COLO829 (cell line): ENCODE measurements around the gene LAMA4.
A peak's percentile ranks its signal among the peaks of the same experiment; 100 is the strongest.
"Not testable (repeated sequence)": the region's sequence is repeated elsewhere in the genome, so short reads cannot be mapped to it uniquely, and the experiment has no call there.

ENCODE experiments used
- DNase-seq: peaks from one replicate; pipeline ENCODE4 v3.0.0; 2012; ENCODE audit warnings: low spot score

Gene LAMA4

GRCh38 chr6:112215488-112216284 lies 38.7 kb downstream of the LAMA4 start:
- DNase-seq = no peak

DNA sequence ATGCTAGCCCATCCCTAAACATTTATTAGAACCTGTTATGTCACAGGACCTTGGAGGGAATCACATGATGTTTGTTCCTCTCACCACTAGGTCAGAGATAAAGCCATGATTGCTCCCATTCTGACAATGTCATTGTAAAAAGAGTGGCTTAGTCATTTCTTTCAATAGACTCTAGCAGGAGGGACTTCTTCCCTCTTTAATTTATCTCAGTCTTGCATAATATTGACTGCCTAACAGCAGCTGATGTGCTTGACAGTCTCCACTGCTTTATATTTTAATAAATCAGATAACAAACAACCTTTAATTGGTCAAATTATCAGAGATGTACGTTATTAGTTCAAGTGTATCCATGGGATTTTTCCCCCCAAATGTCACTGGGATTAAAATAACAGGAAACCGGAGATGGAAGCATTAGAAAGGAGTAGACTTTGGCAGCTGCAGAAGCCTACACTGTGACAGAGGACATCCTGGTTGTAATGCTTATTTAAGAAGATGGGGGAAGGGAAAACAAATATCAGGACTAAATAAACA lies 39.6 kb downstream of the LAMA4 start:
- no peak for DNase-seq

DNA sequence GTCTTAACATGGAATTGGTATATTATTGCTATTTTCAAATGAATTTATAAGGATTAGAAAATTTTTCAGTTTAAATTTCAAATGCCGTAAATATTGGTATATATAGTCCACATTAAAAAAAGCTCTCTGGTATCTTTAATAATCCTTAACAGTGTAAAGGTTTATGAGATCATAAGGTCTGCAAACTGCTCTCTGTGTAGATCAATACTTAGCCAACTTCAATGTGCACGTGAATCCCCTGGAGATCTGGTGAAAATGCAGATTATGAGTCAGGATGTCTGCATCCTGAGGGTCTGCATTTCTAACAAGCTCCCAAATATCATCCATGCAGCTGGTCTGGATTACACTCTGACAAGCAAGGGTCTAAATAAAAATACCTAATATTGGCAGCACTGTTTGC lies 43.5 kb downstream of the LAMA4 start:
- no peak for DNase-seq

- no peak for DNase-seq
Measured at GRCh38 chr6:112209131-112209530, 45.2 kb downstream of the LAMA4 start.

DNA sequence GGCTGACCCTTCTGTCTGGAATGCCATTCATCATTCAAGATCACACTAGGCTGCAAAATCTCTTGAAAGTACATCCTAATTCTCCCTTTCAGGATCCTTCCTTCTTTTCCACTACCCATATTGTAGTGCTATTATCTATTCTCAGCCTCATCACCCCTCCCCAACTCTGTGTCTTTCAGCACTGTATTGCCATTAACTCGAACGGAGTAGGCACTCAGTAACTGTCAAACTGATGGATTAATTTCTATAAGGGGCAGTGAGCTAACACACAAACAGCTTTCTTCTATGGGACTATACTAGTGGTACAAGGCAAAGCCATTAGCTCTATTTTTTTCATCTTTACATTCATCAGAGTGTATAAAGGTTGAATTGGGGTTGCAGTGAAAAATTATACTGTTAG lies 46.6 kb downstream of the LAMA4 start:
- no peak for DNase-seq

- no peak for DNase-seq
Measured at GRCh38 chr6:112207131-112207530, 47.2 kb downstream of the LAMA4 start.

- DNase-seq = no peak
Measured at GRCh38 chr6:112206110-112206458, 48.3 kb downstream of the LAMA4 start.

- no peak for DNase-seq
Measured at GRCh38 chr6:112205427-112206109, 48.8 kb downstream of the LAMA4 start.

DNA sequence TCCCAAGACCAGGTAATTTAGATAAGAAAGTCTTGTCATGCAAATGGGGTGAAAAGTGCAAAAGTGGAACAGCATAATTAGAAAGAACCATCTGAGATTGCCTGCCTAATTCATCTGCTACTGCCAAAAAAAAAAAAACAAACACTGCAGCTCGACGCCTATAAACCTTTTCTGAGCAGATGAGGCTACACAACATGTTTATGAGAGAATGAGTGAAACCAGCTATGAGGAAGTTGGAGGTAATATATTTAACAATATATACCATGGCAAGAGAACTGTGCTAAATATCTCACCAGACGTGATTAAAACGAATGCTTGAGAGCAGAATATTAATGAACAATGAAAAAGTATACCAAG lies 50.0 kb downstream of the LAMA4 start:
- DNase-seq = no peak

GRCh38 chr6:112203577-112204349 lies 50.6 kb downstream of the LAMA4 start:
- DNase-seq = no peak

GRCh38 chr6:112202639-112203341 lies 51.6 kb downstream of the LAMA4 start:
- no peak for DNase-seq

DNA sequence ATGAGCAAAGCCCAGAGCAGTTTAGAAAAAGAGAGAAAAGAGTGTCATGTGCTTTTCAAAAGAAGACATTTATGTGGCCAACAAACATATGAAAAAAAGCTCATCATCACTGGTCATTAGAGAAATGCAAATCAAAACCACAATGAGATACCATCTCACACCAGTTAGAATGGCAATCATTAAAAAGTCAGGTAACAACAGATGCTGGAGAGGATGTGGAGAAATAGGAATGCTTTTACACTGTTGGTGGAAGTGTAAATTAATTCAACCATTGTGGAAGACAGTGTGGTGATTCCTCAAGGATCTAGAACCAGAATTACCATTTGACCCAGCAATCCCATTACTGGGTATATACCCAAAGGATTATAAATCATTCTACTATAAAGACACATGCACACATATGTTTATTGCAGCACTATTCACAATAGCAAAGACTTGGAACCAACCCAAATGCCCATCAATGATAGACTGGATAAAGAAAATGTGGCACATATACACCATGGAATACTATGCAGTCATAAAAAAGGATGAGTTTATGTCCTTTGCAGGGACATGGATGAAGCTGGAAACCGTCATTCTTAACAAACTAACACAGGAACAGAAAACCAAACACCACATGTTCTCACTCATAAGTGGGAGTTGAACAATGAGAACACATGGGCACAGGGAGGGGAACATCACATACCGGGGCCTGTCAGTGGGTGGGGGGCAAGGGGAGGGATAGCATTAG lies 54.0 kb downstream of the LAMA4 start:
- DNase-seq = not testable (repeated sequence)

GRCh38 chr6:112199001-112199403 lies 55.4 kb downstream of the LAMA4 start:
- DNase-seq = no peak

DNA sequence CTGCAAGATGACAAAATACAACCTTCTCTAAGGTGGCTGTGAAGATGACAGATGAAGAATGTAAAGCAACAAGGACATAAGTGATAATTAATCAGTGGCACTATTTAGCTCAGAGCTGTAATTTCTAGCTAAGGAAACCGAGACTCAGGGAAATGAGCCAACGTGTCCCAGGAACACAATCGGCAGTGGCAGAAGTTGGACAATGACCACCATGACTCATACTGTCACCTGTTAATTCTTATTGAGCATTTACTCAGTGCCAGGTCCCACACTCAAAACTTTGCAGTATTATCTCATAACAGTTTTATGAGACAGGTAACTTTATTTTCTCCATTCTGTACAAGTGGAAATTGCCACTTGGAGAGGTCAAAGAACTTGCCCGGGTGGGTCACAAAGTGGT lies 55.8 kb downstream of the LAMA4 start:
- DNase-seq = no peak

- DNase-seq = no peak
Measured at GRCh38 chr6:112197636-112198035, 56.7 kb downstream of the LAMA4 start.

DNA sequence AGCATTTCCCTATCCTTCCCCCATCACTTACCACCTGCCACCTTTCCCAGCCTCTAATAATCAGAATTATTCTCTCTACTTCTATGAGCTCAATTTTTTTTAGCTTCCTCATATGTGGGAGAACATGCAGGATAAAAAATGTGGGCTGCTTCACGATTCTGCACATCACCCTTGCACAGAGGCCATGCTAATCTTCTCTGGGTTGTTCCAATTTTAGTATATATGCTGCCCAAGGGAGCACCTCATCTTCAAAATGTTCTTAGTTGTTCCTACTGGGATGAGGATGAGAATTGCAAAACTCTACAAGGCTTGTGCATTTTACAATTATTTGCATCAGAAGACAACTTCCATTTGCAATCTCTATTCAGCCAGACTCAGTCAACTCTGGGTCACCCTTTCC lies 58.1 kb downstream of the LAMA4 start:
- DNase-seq = no peak

GRCh38 chr6:112195166-112195565 lies 59.2 kb downstream of the LAMA4 start:
- no peak for DNase-seq

- DNase-seq = no peak
Measured at GRCh38 chr6:112194511-112194910, 59.9 kb downstream of the LAMA4 start.

- DNase-seq = peak; percentile 68
Measured at GRCh38 chr6:112193535-112194051, 60.8 kb downstream of the LAMA4 start.

DNA sequence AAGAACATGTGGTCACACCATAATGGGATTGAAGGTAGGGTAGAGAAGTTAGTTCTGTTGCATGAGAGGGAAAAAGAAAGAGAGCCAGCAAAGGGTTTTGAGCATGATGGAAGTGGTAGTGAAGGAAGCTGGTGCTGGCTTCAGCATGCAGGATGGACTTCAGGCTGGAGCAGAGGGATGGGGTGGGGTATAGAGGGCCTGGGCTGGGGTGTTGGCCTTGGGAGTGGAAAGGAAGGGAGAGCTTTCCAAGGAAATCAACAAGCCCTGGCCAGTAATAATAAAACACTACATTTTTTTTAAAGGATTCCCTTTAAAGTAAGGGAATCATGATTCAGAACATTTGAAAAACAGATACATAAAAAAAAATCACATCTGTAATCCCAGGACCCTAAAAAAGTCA lies 61.2 kb downstream of the LAMA4 start:
- DNase-seq = no peak

GRCh38 chr6:112191509-112192020 lies 62.8 kb downstream of the LAMA4 start:
- DNase-seq = no peak
